ENCODE results near the gene HES4. TPM values are rescaled to one million over a fixed set of nuclear protein-coding genes. Genes with fewer than 3 reads are reported as not detected.

The HES4 gene
- total RNA-seq, 1 donor from 2014 or later = 149 TPM

GRCh38 chr1:997993-998744 is 1.7 kb downstream of the HES4 start:
- Histone ChIP-seq H3K27ac (ENCODE audit: low read depth, low read length) (no peak overlapping the region), H4K20me1 (ENCODE audit: insufficient read depth, low read length) (peaks cover 21% of the 10 kb centered on the region), H3K79me2 (ENCODE audit: insufficient read depth, low read length) (no peaks in the 10 kb centered on the region), H3K4me1 (ENCODE audit: insufficient read depth, low read length) (peaks cover 14% of the 10 kb centered on the region), H3K4me3 (ENCODE audit: insufficient read depth, low read depth, low read length) (peak overlapping the region; percentile 59), H3K36me3 (ENCODE audit: insufficient read depth, low read length) (no peaks in the 10 kb centered on the region), H3K4me2 (ENCODE audit: low read length) (peak overlapping the region; percentile 95), H3K9me3 (ENCODE audit: insufficient read depth, low read depth, low read length) (no peaks in the 10 kb centered on the region), H2AFZ (ENCODE audit: low read depth, low read length) (no peak overlapping the region), H3K27me3 (ENCODE audit: insufficient read depth, low read length) (no peaks in the 10 kb centered on the region), H3K9ac (ENCODE audit: low read length) (peak overlapping the region; percentile 97)
- Mint-ChIP-seq H3K36me3 (ENCODE audit: low read depth, unreplicated experiment) (peaks cover 7% of the 10 kb centered on the region), H3K27me3 (ENCODE audit: low read depth, unreplicated experiment) (no peaks in the 10 kb centered on the region), H3K27ac (ENCODE audit: unreplicated experiment) (no peak overlapping the region), H3K9me3 (ENCODE audit: unreplicated experiment) (no peaks in the 10 kb centered on the region), H3K4me1 (ENCODE audit: low read depth, unreplicated experiment) (peaks cover 9% of the 10 kb centered on the region), H3K4me3 (ENCODE audit: unreplicated experiment) (peak overlapping the region; percentile 77)
- DNase-seq (ENCODE audit: low read depth) (no peak), FAIRE-seq (no peak)
- TF ChIP-seq CTCF (IDR thresholded peaks at IDR 0.05; ENCODE audit: insufficient read depth, low read depth, low read length) (no peak), EZH2 (IDR thresholded peaks at IDR 0.05; ENCODE audit: insufficient read depth, low read length) (peak; percentile 34)

GRCh38 chr1:997713-997992 is 2.2 kb downstream of the HES4 start:
- peaks cover under 1% of the 10 kb centered on the region for H3K27me3 Mint-ChIP-seq (ENCODE audit: low read depth, unreplicated experiment)
- no peak for FAIRE-seq
- H3K4me3 Mint-ChIP-seq (ENCODE audit: unreplicated experiment) = peak overlapping the region; percentile 50
- Histone ChIP-seq H3K4me1 (ENCODE audit: insufficient read depth, low read length) (peaks cover 14% of the 10 kb centered on the region), H3K9me3 (ENCODE audit: insufficient read depth, low read depth, low read length) (peaks cover 2% of the 10 kb centered on the region), H3K4me3 (ENCODE audit: insufficient read depth, low read depth, low read length) (no peak overlapping the region), H3K79me2 (ENCODE audit: insufficient read depth, low read length) (no peaks in the 10 kb centered on the region), H3K27me3 (ENCODE audit: insufficient read depth, low read length) (no peaks in the 10 kb centered on the region), H3K4me2 (ENCODE audit: low read length) (peak overlapping the region; percentile 95), H3K36me3 (ENCODE audit: insufficient read depth, low read length) (no peaks in the 10 kb centered on the region), H4K20me1 (ENCODE audit: insufficient read depth, low read length) (peaks cover 16% of the 10 kb centered on the region), H3K9ac (ENCODE audit: low read length) (peak overlapping the region; percentile 97), H3K27ac (ENCODE audit: low read depth, low read length) (no peak overlapping the region), H2AFZ (ENCODE audit: low read depth, low read length) (no peak overlapping the region)
- DNase-seq (ENCODE audit: low read depth) = no peak
- no peak for TF ChIP-seq EZH2 (IDR thresholded peaks at IDR 0.05; ENCODE audit: insufficient read depth, low read length)
- TF ChIP-seq CTCF (IDR thresholded peaks at IDR 0.05; ENCODE audit: insufficient read depth, low read depth, low read length) = no peak
- H3K4me1 Mint-ChIP-seq (ENCODE audit: low read depth, unreplicated experiment) = peaks cover 9% of the 10 kb centered on the region
- H3K27ac Mint-ChIP-seq (ENCODE audit: unreplicated experiment) = peak overlapping the region; percentile 69
- peaks cover 7% of the 10 kb centered on the region for H3K36me3 Mint-ChIP-seq (ENCODE audit: low read depth, unreplicated experiment)
- peaks cover 1% of the 10 kb centered on the region for H3K9me3 Mint-ChIP-seq (ENCODE audit: unreplicated experiment)
